Measurements from ENCODE around the gene CERK. TPM values are rescaled to one million over a fixed set of nuclear protein-coding genes. Genes with fewer than 3 reads are reported as not detected.

Gene CERK
- total and polyA plus RNA-seq, 8 donors = 12.7 to 32.7 (median 29.5) TPM

- intact Hi-C loops (cut with DNase I) = no loop called here
- ATAC-seq (no peak), DNase-seq (peak in 1 of 6 donors; percentile 63), FAIRE-seq (no peak)
- Histone ChIP-seq H3K4me1 (no peaks in the 10 kb centered on the region), H3K36me3 (peaks cover 0 to 13% (median 13%) of the 10 kb centered on the region in 3 donors), H3K4me3 (no peak overlapping the region), H3K9me3 (no peaks in the 10 kb centered on the region), H3K27me3 (no peaks in the 10 kb centered on the region), H3K27ac (no peak overlapping the region)
- TF ChIP-seq CTCF (IDR thresholded peaks at IDR 0.05) = no peak
- WGBS, 2 donors = 89 to 91% methylated on average over 28 of the region's 28 CpGs
These were observed 60.6 kb downstream of the CERK start for GRCh38 chr22:46677323-46678002.

GRCh38 chr22:46676881-46677280, 61.2 kb downstream of the CERK start:
- no peaks in the 10 kb centered on the region for H3K4me1 ChIP-seq
- H3K9me3 ChIP-seq = no peaks in the 10 kb centered on the region
- H3K4me3 ChIP-seq = no peak overlapping the region
- 88 to 91% methylated on average over 14 of the region's 14 CpGs for WGBS, 2 donors
- FAIRE-seq (no peak), DNase-seq (peak in 1 of 6 donors; percentile 65), ATAC-seq (no peak)
- H3K27ac ChIP-seq = no peak overlapping the region
- intact Hi-C loops (cut with DNase I) = no loop called here
- TF ChIP-seq CTCF (IDR thresholded peaks at IDR 0.05) = no peak
- H3K27me3 ChIP-seq = no peaks in the 10 kb centered on the region
- peaks cover 0 to 13% (median 13%) of the 10 kb centered on the region in 3 donors for H3K36me3 ChIP-seq

DNA sequence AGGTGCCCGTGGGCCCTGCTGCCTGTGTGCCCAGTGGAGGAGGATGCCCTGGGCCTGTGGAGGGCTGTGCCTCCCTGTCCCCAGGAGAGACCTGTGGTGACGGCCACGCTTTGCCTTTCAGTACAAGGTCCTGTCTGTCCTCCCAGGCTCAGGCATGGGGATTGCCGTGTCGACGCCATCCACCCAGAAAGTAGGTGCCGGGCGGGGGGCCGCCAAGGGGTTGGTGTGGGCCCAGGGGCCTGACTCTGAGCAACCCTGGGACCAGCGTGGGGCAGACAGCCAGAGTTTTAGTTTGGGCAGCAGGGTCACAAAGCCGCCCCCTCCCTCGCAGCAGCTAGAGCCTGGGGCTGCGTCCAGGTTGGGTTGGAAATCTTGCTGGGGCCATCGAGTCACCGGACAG, 61.6 kb downstream of the CERK start:
- no peak for ATAC-seq
- peaks cover 0 to 13% (median 13%) of the 10 kb centered on the region in 3 donors for H3K36me3 ChIP-seq
- H3K4me1 ChIP-seq = no peaks in the 10 kb centered on the region
- intact Hi-C loops (cut with DNase I) = no loop called here
- H3K9me3 ChIP-seq = no peaks in the 10 kb centered on the region
- FAIRE-seq = no peak
- 91 to 92% methylated on average over 15 of the region's 15 CpGs for WGBS, 2 donors
- H3K27ac ChIP-seq = no peak overlapping the region
- no peak for TF ChIP-seq CTCF (IDR thresholded peaks at IDR 0.05)
- no peak overlapping the region for H3K4me3 ChIP-seq
- H3K27me3 ChIP-seq = no peaks in the 10 kb centered on the region
- DNase-seq = no peak

GRCh38 chr22:46675938-46676337, 62.1 kb downstream of the CERK start:
- ATAC-seq = no peak
- Histone ChIP-seq H3K4me3 (no peak overlapping the region), H3K36me3 (peaks cover 0 to 13% (median 13%) of the 10 kb centered on the region in 3 donors), H3K27me3 (no peaks in the 10 kb centered on the region), H3K9me3 (no peaks in the 10 kb centered on the region), H3K4me1 (no peaks in the 10 kb centered on the region), H3K27ac (no peak overlapping the region)
- TF ChIP-seq CTCF (IDR thresholded peaks at IDR 0.05) = no peak
- no peak for DNase-seq
- intact Hi-C loops (cut with DNase I) = no loop called here
- FAIRE-seq = no peak
- 93 to 95% methylated on average over 15 to 16 of the region's 16 CpGs for WGBS, 2 donors

DNA sequence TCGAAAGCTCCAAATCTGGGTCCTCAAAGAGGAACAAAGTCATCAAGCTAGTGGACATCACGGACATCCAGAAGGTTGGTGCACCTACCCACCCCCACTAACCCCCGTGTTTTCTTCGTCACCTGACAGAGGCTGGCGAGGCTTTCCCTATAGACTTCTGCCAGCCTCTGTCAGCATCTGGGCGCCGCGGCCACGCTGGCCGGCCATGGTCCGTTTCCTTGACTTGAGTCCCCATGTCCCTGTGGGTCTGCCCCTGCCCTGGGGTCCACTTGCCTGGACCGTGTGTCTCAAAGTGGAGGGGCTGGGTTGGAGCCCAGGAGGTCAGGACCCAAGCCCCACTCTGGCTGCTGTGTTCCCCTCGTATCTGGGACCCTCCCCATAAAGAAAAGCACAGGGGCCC, 62.6 kb downstream of the CERK start:
- no peak overlapping the region for H3K4me3 ChIP-seq

More for the DNA sequence above, 62.6 kb downstream of the CERK start:
- WGBS, 2 donors = 94% methylated on average over 13 of the region's 13 CpGs
- Histone ChIP-seq H3K27ac (no peak overlapping the region), H3K36me3 (peaks cover 0 to 13% (median 13%) of the 10 kb centered on the region in 3 donors), H3K27me3 (no peaks in the 10 kb centered on the region), H3K4me1 (no peaks in the 10 kb centered on the region), H3K9me3 (no peaks in the 10 kb centered on the region)
- FAIRE-seq = no peak
- no peak for TF ChIP-seq CTCF (IDR thresholded peaks at IDR 0.05)
- no peak for DNase-seq
- ATAC-seq = no peak
- intact Hi-C loops (cut with DNase I) = no loop called here
